H1 (cell line): ENCODE data around the gene TM9SF1. TPM values are rescaled to one million over a fixed set of nuclear protein-coding genes. Genes with fewer than 3 reads are reported as not detected.

Experiments used
- ASH2L ChIP-seq: fragments of 200-600, 300-600 bp; sonication (generic); IDR thresholded peaks from one replicate; pipeline ENCODE4 v1.7.1; 2017; ENCODE audit warnings: low read length
- BRCA1 ChIP-seq: IDR thresholded peaks from 2 replicates; pipeline ENCODE4 v1.6.1; 2012; ENCODE audit warnings: low read depth, low read length, improper control_type of control experiment
- CBX8 ChIP-seq: fragments of 300-800, 300-1000 bp; sonication (generic); IDR thresholded peaks from 2 replicates; pipeline ENCODE4 v1.7.1; 2016; ENCODE audit warnings: low read depth, low read length, borderline replicate concordance
- CHD2 ChIP-seq: IDR thresholded peaks from 2 replicates; pipeline ENCODE4 v1.6.1; 2012; ENCODE audit warnings: low read length, improper control_type of control experiment
- EGR1 ChIP-seq: IDR thresholded peaks from 2 replicates; pipeline ENCODE4 v1.6.1; 2011; ENCODE audit warnings: low read depth, low read length, borderline replicate concordance
- FOSL1 ChIP-seq: IDR thresholded peaks from 2 replicates; pipeline ENCODE4 v1.6.1; 2011; ENCODE audit warnings: mild to moderate bottlenecking, low read depth, low read length, moderate library complexity; ENCODE audit not compliant: insufficient read depth
- KDM5A ChIP-seq: fragments of 200-600 bp; IDR thresholded peaks from 2 replicates; pipeline ENCODE4 v1.7.1; 2012; ENCODE audit warnings: mild to moderate bottlenecking, low read length, inconsistent platforms, mixed read lengths
- NRF1 ChIP-seq: IDR thresholded peaks from 2 replicates; pipeline ENCODE4 v1.6.1; 2011; ENCODE audit warnings: mild to moderate bottlenecking, low read depth, low read length, improper control_type of control experiment
- PHF8 ChIP-seq: fragments of 200-600 bp; sonication (generic); conservative IDR thresholded peaks from 2 replicates; pipeline ENCODE4 v1.7.1; 2012; ENCODE audit warnings: low read depth, mild to moderate bottlenecking, inconsistent platforms, low read length, moderate library complexity
- POLR2AphosphoS5 ChIP-seq: IDR thresholded peaks from 2 replicates; pipeline ENCODE4 v1.6.1; 2011; ENCODE audit warnings: low read depth, low read length
- POU5F1 ChIP-seq: IDR thresholded peaks from 2 replicates; pipeline ENCODE4 v1.6.1; 2011; ENCODE audit warnings: low read depth, mild to moderate bottlenecking, low read length, moderate library complexity
- SIN3A ChIP-seq, 2 experiments: IDR thresholded peaks in 1 of 2; conservative IDR thresholded peaks in 1 of 2; 2 replicates each; pipeline ENCODE4 v1.6.1; 2011 to 2012; ENCODE audit warnings: low read length in 2 of 2, improper control_type of control experiment in 1 of 2, low read depth in 1 of 2, mild to moderate bottlenecking in 1 of 2
- SP1 ChIP-seq: IDR thresholded peaks from 2 replicates; pipeline ENCODE4 v1.6.1; 2011; ENCODE audit warnings: low read depth, low read length
- SP4 ChIP-seq: IDR thresholded peaks from 2 replicates; pipeline ENCODE4 v1.6.1; 2012; ENCODE audit warnings: low read length, inconsistent platforms
- SRF ChIP-seq: IDR thresholded peaks from 2 replicates; pipeline ENCODE4 v1.6.1; 2011; ENCODE audit warnings: mild to moderate bottlenecking, low read depth, low read length, moderate library complexity
- SUZ12 ChIP-seq: fragments of 200-600 bp; sonication (generic); IDR thresholded peaks from 2 replicates; pipeline ENCODE4 v1.6.1; 2012; ENCODE audit warnings: mild to moderate bottlenecking, inconsistent platforms, low read length, moderate library complexity, mixed read lengths
- TBP ChIP-seq: IDR thresholded peaks from 2 replicates; pipeline ENCODE4 v1.6.1; 2011; ENCODE audit warnings: low read depth, low read length, improper control_type of control experiment
- polyA plus RNA-seq, 7 experiments: library from polyadenylated mRNA; depleted of rRNA in 3 of 7; stranded (reverse) in 5 of 7; unstranded in 2 of 7; fragments of >200 nt in 5 of 7; fragments of 200-250 nt in 2 of 7; gene quantifications; 1 replicate in 5 of 7; 2 replicates in 1 of 7; 4 replicates in 1 of 7; pipeline versions ENCODE4 v1.2.1 to v1.2.3, GENCODE V29; 2011 to 2013; ENCODE audit warnings: missing spikeins in 2 of 7, mixed read lengths in 2 of 7
- total RNA-seq: library from RNA; stranded (reverse); fragmentation: NEBNext Ultra II Directional; extraction: Animal tissue kit (Norgen Biotek cat#: 25700); gene quantifications from 2 replicates; pipeline ENCODE4 v1.2.1, GENCODE V29; 2021
- TF ChIP-seq, protein P1 (sequence below): IDR thresholded peaks from 2 replicates; pipeline ENCODE4 v1.6.1; 2011; ENCODE audit warnings: low read depth, mild to moderate bottlenecking, low read length; ENCODE audit not compliant: insufficient read depth
- TF ChIP-seq, protein P2 (sequence below), 3 experiments: IDR thresholded peaks; 1 replicate in 2 of 3; 2 replicates in 1 of 3; pipeline versions ENCODE4 v1.5.1 to v1.6.1; 2011; ENCODE audit warnings: low read length in 3 of 3, mild to moderate bottlenecking in 3 of 3, inconsistent platforms in 2 of 3, low read depth in 1 of 3, moderate library complexity in 1 of 3; ENCODE audit not compliant: insufficient read depth in 1 of 3; ENCODE audit errors: control extremely low read depth in 1 of 3
- TF ChIP-seq, protein P3 (sequence below): IDR thresholded peaks from 2 replicates; pipeline ENCODE4 v1.6.1; 2012; ENCODE audit warnings: inconsistent platforms

TM9SF1 gene
- total and polyA plus RNA-seq, 2 of the 8 experiments (the other 6 are each of a cell fraction or from before 2014, with no cell fraction given), result 22.2 to 29.2 TPM

DNA sequence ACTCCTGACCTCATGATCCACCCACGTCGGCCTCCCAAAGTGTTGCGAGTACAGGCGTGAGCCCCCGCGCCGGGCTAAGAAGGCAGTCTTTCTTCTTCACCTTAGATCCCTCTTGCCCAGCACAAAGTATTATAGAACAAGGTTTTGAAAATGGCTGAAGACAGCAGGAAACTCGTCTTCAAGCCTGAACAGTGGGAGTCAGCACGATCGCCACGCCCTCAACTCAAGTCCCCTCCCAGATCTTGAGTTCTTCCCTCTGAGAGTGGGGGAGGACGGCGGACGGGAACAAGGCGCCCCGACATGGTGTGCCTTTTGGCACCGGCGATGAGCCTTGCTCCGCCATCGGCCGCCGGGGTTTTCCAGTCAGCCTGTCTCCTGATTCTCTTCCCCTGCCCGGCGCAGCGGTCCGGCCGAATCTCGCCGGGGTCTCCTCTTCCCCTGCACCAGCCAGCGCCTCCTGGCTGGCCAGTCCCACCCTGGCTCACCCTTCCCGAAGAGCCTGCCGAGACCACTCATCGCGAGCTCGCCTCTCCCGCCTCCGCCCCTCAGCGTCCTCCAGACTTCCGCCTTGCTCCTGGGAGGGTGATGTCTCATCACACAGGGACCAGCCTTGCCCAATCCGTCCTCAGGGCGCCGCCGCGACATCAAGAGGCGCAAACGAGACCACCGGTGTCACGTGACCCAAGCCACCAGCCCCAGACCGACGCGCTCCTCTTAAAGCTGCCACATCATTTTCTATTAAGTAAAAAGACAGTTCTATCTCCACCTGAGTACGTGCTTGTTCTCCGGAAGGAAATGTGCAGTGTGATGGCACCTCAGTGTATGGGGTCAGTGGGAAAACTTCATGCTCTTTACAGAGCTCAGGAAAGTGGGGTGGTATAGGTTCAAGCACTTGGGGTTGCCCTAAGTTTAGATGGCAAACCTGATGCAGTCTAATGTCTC is 18.0 kb upstream of the TM9SF1 start, which contains the start of gene CHMP4A (continued):
- 0 out of 2 replicates have a peak, but pooled peaks have one; percentile 44 for TF ChIP-seq SP4
- TF ChIP-seq SRF, result peak; percentile 63
- peak; percentile 84; the same call in 1 of the 2 replicates for TF ChIP-seq TBP
- peak; percentile 84 for TF ChIP-seq KDM5A
- no peak for TF ChIP-seq EGR1
- TF ChIP-seq CHD2, result peak; percentile 88
- no peak for TF ChIP-seq NRF1
- peak in 1 of 2 experiments; percentile 75; a peak in 1 of 4 replicates for TF ChIP-seq SIN3A (conservative IDR thresholded peaks at IDR 0.05 in 1 of 2, IDR thresholded peaks at IDR 0.05 in 1 of 2; ENCODE audit: low read depth in 1 of 2, low read length in 2 of 2)
- TF ChIP-seq SUZ12, result no peak
- 0 out of 2 replicates have a peak, but pooled peaks have one; percentile 63 for TF ChIP-seq SP1
- TF ChIP-seq POU5F1, result no peak
- TF ChIP-seq, protein P1, sequence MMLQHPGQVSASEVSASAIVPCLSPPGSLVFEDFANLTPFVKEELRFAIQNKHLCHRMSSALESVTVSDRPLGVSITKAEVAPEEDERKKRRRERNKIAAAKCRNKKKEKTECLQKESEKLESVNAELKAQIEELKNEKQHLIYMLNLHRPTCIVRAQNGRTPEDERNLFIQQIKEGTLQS, result peak; percentile 95
- TF ChIP-seq, protein P2, sequence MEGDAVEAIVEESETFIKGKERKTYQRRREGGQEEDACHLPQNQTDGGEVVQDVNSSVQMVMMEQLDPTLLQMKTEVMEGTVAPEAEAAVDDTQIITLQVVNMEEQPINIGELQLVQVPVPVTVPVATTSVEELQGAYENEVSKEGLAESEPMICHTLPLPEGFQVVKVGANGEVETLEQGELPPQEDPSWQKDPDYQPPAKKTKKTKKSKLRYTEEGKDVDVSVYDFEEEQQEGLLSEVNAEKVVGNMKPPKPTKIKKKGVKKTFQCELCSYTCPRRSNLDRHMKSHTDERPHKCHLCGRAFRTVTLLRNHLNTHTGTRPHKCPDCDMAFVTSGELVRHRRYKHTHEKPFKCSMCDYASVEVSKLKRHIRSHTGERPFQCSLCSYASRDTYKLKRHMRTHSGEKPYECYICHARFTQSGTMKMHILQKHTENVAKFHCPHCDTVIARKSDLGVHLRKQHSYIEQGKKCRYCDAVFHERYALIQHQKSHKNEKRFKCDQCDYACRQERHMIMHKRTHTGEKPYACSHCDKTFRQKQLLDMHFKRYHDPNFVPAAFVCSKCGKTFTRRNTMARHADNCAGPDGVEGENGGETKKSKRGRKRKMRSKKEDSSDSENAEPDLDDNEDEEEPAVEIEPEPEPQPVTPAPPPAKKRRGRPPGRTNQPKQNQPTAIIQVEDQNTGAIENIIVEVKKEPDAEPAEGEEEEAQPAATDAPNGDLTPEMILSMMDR (IDR thresholded peaks at IDR 0.05; ENCODE audit: control extremely low read depth in 1 of 3, insufficient read depth in 1 of 3, low read depth in 1 of 3, low read length in 3 of 3), result peak in 1 of 3 experiments; percentile 8; a peak in 1 of 4 replicates
- TF ChIP-seq, protein P3, sequence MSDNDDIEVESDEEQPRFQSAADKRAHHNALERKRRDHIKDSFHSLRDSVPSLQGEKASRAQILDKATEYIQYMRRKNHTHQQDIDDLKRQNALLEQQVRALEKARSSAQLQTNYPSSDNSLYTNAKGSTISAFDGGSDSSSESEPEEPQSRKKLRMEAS, result peak; percentile 45
- TF ChIP-seq POLR2AphosphoS5, result peak; percentile 95
- no peak for TF ChIP-seq BRCA1
- TF ChIP-seq ASH2L, result peak; percentile 77
- TF ChIP-seq FOSL1, result no peak
- peak; percentile 99 for TF ChIP-seq PHF8
- no peak for TF ChIP-seq CBX8
